ENCODE measurements around the gene CPA4. TPM values are rescaled to one million over a fixed set of nuclear protein-coding genes. Genes with fewer than 3 reads are reported as not detected.
"Not testable (repeated sequence)": the region's sequence is repeated elsewhere in the genome, so short reads cannot be mapped to it uniquely, and the experiment has no call there.

The CPA4 gene
- not detected in 2 replicates for total RNA-seq

GRCh38 chr7:130292682-130293257 lies at the start of gene CPA4:
Gene CPA4 (plus strand): TSS chr7:130293161. CDS start chr7:130293181, 20 bp downstream.
- Mint-ChIP-seq H3K36me3 (ENCODE audit: low read depth) (no peaks in the 10 kb centered on the region), H3K9me3 (peaks cover 7% of the 10 kb centered on the region), H3K27ac (no peak within 1 kb of the TSS), H3K4me3 (ENCODE audit: low read depth) (no peak within 1 kb of the TSS), H3K4me1 (ENCODE audit: low read depth) (no peaks in the 10 kb centered on the region), H3K27me3 (ENCODE audit: low read depth) (no peaks in the 10 kb centered on the region)
- intact Hi-C loops (cut with micrococcal nuclease): no loop called here
- no peak for DNase-seq (ENCODE audit: low spot score)

- not testable (repeated sequence) for H3K27me3 Mint-ChIP-seq (ENCODE audit: low read depth); H3K27ac Mint-ChIP-seq; H3K36me3 Mint-ChIP-seq (ENCODE audit: low read depth); H3K9me3 Mint-ChIP-seq; H3K4me3 Mint-ChIP-seq (ENCODE audit: low read depth); DNase-seq (ENCODE audit: low spot score)
- peaks cover 17% of the 10 kb centered on the region for H3K4me1 Mint-ChIP-seq (ENCODE audit: low read depth)
- intact Hi-C loops (cut with micrococcal nuclease): loop anchor here (5.0 to 10.0 kb wide), 3 partner anchors 34 to 514 kb away; no protein-coding TSS in a partner anchor
Measured at GRCh38 chr7:130243486-130243885, 49.5 kb upstream of the CPA4 start.

- intact Hi-C loops (cut with micrococcal nuclease): loop anchor here (10.0 kb wide), 1 partner anchor 238 kb away; no protein-coding TSS in a partner anchor
- H3K27ac Mint-ChIP-seq; DNase-seq (ENCODE audit: low spot score); H3K9me3 Mint-ChIP-seq; H3K4me3 Mint-ChIP-seq (ENCODE audit: low read depth); H3K36me3 Mint-ChIP-seq (ENCODE audit: low read depth): not testable (repeated sequence)
- H3K4me1 Mint-ChIP-seq (ENCODE audit: low read depth): peaks cover 17% of the 10 kb centered on the region
- H3K27me3 Mint-ChIP-seq (ENCODE audit: low read depth): peaks cover 11% of the 10 kb centered on the region
Measured at GRCh38 chr7:130246491-130246890, 46.5 kb upstream of the CPA4 start.

- H3K27me3 Mint-ChIP-seq (ENCODE audit: low read depth): peaks cover 14% of the 10 kb centered on the region
- intact Hi-C loops (cut with micrococcal nuclease): loop anchor here (10.0 kb wide), 1 partner anchor 236 kb away; no protein-coding TSS in a partner anchor
- DNase-seq (ENCODE audit: low spot score); H3K36me3 Mint-ChIP-seq (ENCODE audit: low read depth); H3K4me3 Mint-ChIP-seq (ENCODE audit: low read depth); H3K27ac Mint-ChIP-seq; H3K9me3 Mint-ChIP-seq; H3K4me1 Mint-ChIP-seq (ENCODE audit: low read depth): not testable (repeated sequence)
Measured at GRCh38 chr7:130248842-130249241, 44.1 kb upstream of the CPA4 start.

- intact Hi-C loops (cut with micrococcal nuclease): loop anchor here (10.0 kb wide), 1 partner anchor 235 kb away; no protein-coding TSS in a partner anchor
- H3K36me3 Mint-ChIP-seq (ENCODE audit: low read depth); H3K4me1 Mint-ChIP-seq (ENCODE audit: low read depth); H3K9me3 Mint-ChIP-seq; H3K4me3 Mint-ChIP-seq (ENCODE audit: low read depth); H3K27ac Mint-ChIP-seq; DNase-seq (ENCODE audit: low spot score): not testable (repeated sequence)
- H3K27me3 Mint-ChIP-seq (ENCODE audit: low read depth): peaks cover 12% of the 10 kb centered on the region
Measured at GRCh38 chr7:130249626-130250025, 43.3 kb upstream of the CPA4 start.

GRCh38 chr7:130254555-130254954 lies 38.4 kb upstream of the CPA4 start:
- H3K9me3 Mint-ChIP-seq: peaks cover 17% of the 10 kb centered on the region
- H3K36me3 Mint-ChIP-seq (ENCODE audit: low read depth): no peaks in the 10 kb centered on the region
- H3K27me3 Mint-ChIP-seq (ENCODE audit: low read depth): peaks cover 5% of the 10 kb centered on the region
- no peak overlapping the region for H3K4me3 Mint-ChIP-seq (ENCODE audit: low read depth)
- DNase-seq (ENCODE audit: low spot score): no peak
- H3K4me1 Mint-ChIP-seq (ENCODE audit: low read depth): no peaks in the 10 kb centered on the region
- H3K27ac Mint-ChIP-seq: no peak overlapping the region
- intact Hi-C loops (cut with micrococcal nuclease): no loop called here

- H3K36me3 Mint-ChIP-seq (ENCODE audit: low read depth): no peaks in the 10 kb centered on the region
- H3K4me1 Mint-ChIP-seq (ENCODE audit: low read depth): no peaks in the 10 kb centered on the region
- H3K9me3 Mint-ChIP-seq: peaks cover 17% of the 10 kb centered on the region
- H3K27ac Mint-ChIP-seq: no peak overlapping the region
- intact Hi-C loops (cut with micrococcal nuclease): no loop called here
- no peak for DNase-seq (ENCODE audit: low spot score)
- no peak overlapping the region for H3K4me3 Mint-ChIP-seq (ENCODE audit: low read depth)
- H3K27me3 Mint-ChIP-seq (ENCODE audit: low read depth): peaks cover 3% of the 10 kb centered on the region
Measured at GRCh38 chr7:130256704-130257103, 36.3 kb upstream of the CPA4 start.

GRCh38 chr7:130258494-130259078 lies 34.4 kb upstream of the CPA4 start:
- Mint-ChIP-seq H3K27me3 (ENCODE audit: low read depth) (peaks cover 1% of the 10 kb centered on the region), H3K36me3 (ENCODE audit: low read depth) (no peaks in the 10 kb centered on the region), H3K4me1 (ENCODE audit: low read depth) (no peaks in the 10 kb centered on the region), H3K9me3 (peaks cover 14% of the 10 kb centered on the region), H3K27ac (no peak overlapping the region), H3K4me3 (ENCODE audit: low read depth) (no peak overlapping the region)
- intact Hi-C loops (cut with micrococcal nuclease): no loop called here
- DNase-seq (ENCODE audit: low spot score): no peak

- Mint-ChIP-seq H3K27me3 (ENCODE audit: low read depth) (no peaks in the 10 kb centered on the region), H3K4me1 (ENCODE audit: low read depth) (no peaks in the 10 kb centered on the region), H3K4me3 (ENCODE audit: low read depth) (no peak overlapping the region), H3K36me3 (ENCODE audit: low read depth) (no peaks in the 10 kb centered on the region), H3K9me3 (peaks cover 8% of the 10 kb centered on the region), H3K27ac (no peak overlapping the region)
- intact Hi-C loops (cut with micrococcal nuclease): no loop called here
- no peak for DNase-seq (ENCODE audit: low spot score)
Measured at GRCh38 chr7:130262448-130262847, 30.5 kb upstream of the CPA4 start.

GRCh38 chr7:130263130-130263529 lies 29.8 kb upstream of the CPA4 start:
- intact Hi-C loops (cut with micrococcal nuclease): no loop called here
- Mint-ChIP-seq H3K9me3 (peaks cover 8% of the 10 kb centered on the region), H3K4me3 (ENCODE audit: low read depth) (no peak overlapping the region), H3K36me3 (ENCODE audit: low read depth) (no peaks in the 10 kb centered on the region), H3K27me3 (ENCODE audit: low read depth) (no peaks in the 10 kb centered on the region), H3K27ac (no peak overlapping the region), H3K4me1 (ENCODE audit: low read depth) (no peaks in the 10 kb centered on the region)
- no peak for DNase-seq (ENCODE audit: low spot score)

- H3K27me3 Mint-ChIP-seq (ENCODE audit: low read depth): no peaks in the 10 kb centered on the region
- no peaks in the 10 kb centered on the region for H3K36me3 Mint-ChIP-seq (ENCODE audit: low read depth)
- no peaks in the 10 kb centered on the region for H3K9me3 Mint-ChIP-seq
- DNase-seq (ENCODE audit: low spot score): no peak
- no peaks in the 10 kb centered on the region for H3K4me1 Mint-ChIP-seq (ENCODE audit: low read depth)
- no peak within 1 kb of the TSS for H3K4me3 Mint-ChIP-seq (ENCODE audit: low read depth)
- no peak within 1 kb of the TSS for H3K27ac Mint-ChIP-seq
- intact Hi-C loops (cut with micrococcal nuclease): no loop called here
Measured at GRCh38 chr7:130266258-130266960, 26.6 kb upstream of the CPA4 start, which contains the start of gene CPA2. Gene CPA2 (plus strand): TSS chr7:130266863. CDS start chr7:130266882, 19 bp downstream.

GRCh38 chr7:130266961-130267321 lies 26.0 kb upstream of the CPA4 start:
- no peak overlapping the region for H3K4me3 Mint-ChIP-seq (ENCODE audit: low read depth)
- no peaks in the 10 kb centered on the region for H3K9me3 Mint-ChIP-seq
- intact Hi-C loops (cut with micrococcal nuclease): no loop called here
- no peaks in the 10 kb centered on the region for H3K4me1 Mint-ChIP-seq (ENCODE audit: low read depth)
- no peaks in the 10 kb centered on the region for H3K27me3 Mint-ChIP-seq (ENCODE audit: low read depth)
- no peak overlapping the region for H3K27ac Mint-ChIP-seq
- no peak for DNase-seq (ENCODE audit: low spot score)
- no peaks in the 10 kb centered on the region for H3K36me3 Mint-ChIP-seq (ENCODE audit: low read depth)

Data from activated T-helper 2 cell treated with anti-CD3 and anti-CD28 coated beads, Interferon-gamma antibody, Interleukin-2, Interleukin-4, amounts not matched to agents 10 μg/mL and 5 μg/mL and 100 μg/mL, durations not matched to agents 14 hours and 24 hours and 36 hours (primary cell).